HFFc6 (cell line): ENCODE results near the gene RET. TPM values are rescaled to one million over a fixed set of nuclear protein-coding genes. Genes with fewer than 3 reads are reported as not detected.

Source experiments
- DNase-seq: peaks from one replicate; pipeline ENCODE4 v3.0.0-alpha.2; 2018
- H3K27ac Mint-ChIP-seq: 2 replicates; pipeline ENCODE4 v1.8.0; 2020; ENCODE audit warnings: mild to moderate bottlenecking, mixed read lengths
- H3K27me3 Mint-ChIP-seq: 2 replicates; pipeline ENCODE4 v1.8.0; 2021; ENCODE audit warnings: mild to moderate bottlenecking, moderate library complexity, mixed read lengths; ENCODE audit not compliant: insufficient read depth
- H3K36me3 Mint-ChIP-seq: 2 replicates; pipeline ENCODE4 v1.8.0; 2021; ENCODE audit warnings: low read depth, mixed read lengths
- H3K4me1 Mint-ChIP-seq: 2 replicates; pipeline ENCODE4 v1.8.0; 2020; ENCODE audit warnings: low read depth, mixed read lengths
- H3K4me3 Mint-ChIP-seq: 2 replicates; pipeline ENCODE4 v1.8.0; 2020; ENCODE audit warnings: mild to moderate bottlenecking, moderate library complexity, mixed read lengths
- H3K9me3 Mint-ChIP-seq: 2 replicates; pipeline ENCODE4 v1.8.0; 2020; ENCODE audit warnings: mild to moderate bottlenecking, mixed read lengths
- CTCF ChIP-seq: fragments of 200-600 bp; sonication (generic); IDR thresholded peaks from 2 replicates; pipeline ENCODE4 v1.5.0; 2021; ENCODE audit warnings: antibody characterized with exemption, mild to moderate bottlenecking
- total RNA-seq, 6 experiments: library from RNA; stranded (reverse); fragmentation: NEBNext Ultra II Directional; extraction: Animal tissue kit (Norgen Biotek cat#: 25700); gene quantifications; 2 replicates in 1 of 6; 3 replicates in 5 of 6; pipeline ENCODE4 v1.2.3, GENCODE V29; 2021

Gene RET
- total RNA-seq, 6 experiments from 2014 or later = 0.08 to 0.62 (median 0.46) TPM; not detected in 1

- peaks cover 33% of the 10 kb centered on the region for H3K27me3 Mint-ChIP-seq
- H3K4me3 Mint-ChIP-seq = no peak overlapping the region
- no peak overlapping the region for H3K27ac Mint-ChIP-seq
- H3K36me3 Mint-ChIP-seq = no peaks in the 10 kb centered on the region
- H3K4me1 Mint-ChIP-seq = peaks cover 8% of the 10 kb centered on the region
- no peaks in the 10 kb centered on the region for H3K9me3 Mint-ChIP-seq
- no peak for DNase-seq
- no peak for TF ChIP-seq CTCF
These were observed 19.6 kb upstream of the RET start for GRCh38 chr10:43057231-43057711.

GRCh38 chr10:43057831-43058340, 19.0 kb upstream of the RET start:
- peaks cover 8% of the 10 kb centered on the region for H3K4me1 Mint-ChIP-seq
- TF ChIP-seq CTCF = no peak
- no peaks in the 10 kb centered on the region for H3K36me3 Mint-ChIP-seq
- no peaks in the 10 kb centered on the region for H3K9me3 Mint-ChIP-seq
- no peak overlapping the region for H3K4me3 Mint-ChIP-seq
- H3K27ac Mint-ChIP-seq = no peak overlapping the region
- peaks cover 36% of the 10 kb centered on the region for H3K27me3 Mint-ChIP-seq
- DNase-seq = no peak

GRCh38 chr10:43058716-43059335, 18.0 kb upstream of the RET start:
- Mint-ChIP-seq H3K4me1 (peaks cover 8% of the 10 kb centered on the region), H3K4me3 (no peak overlapping the region), H3K27me3 (peaks cover 38% of the 10 kb centered on the region), H3K9me3 (no peaks in the 10 kb centered on the region), H3K36me3 (no peaks in the 10 kb centered on the region), H3K27ac (no peak overlapping the region)
- DNase-seq = no peak
- no peak for TF ChIP-seq CTCF

- TF ChIP-seq CTCF = no peak
- Mint-ChIP-seq H3K4me1 (peaks cover 8% of the 10 kb centered on the region), H3K4me3 (no peak overlapping the region), H3K27ac (no peak overlapping the region), H3K9me3 (no peaks in the 10 kb centered on the region), H3K36me3 (no peaks in the 10 kb centered on the region), H3K27me3 (peaks cover 38% of the 10 kb centered on the region)
- DNase-seq = no peak
These were observed 17.5 kb upstream of the RET start for GRCh38 chr10:43059336-43059720.

GRCh38 chr10:43059828-43060227, 17.0 kb upstream of the RET start:
- no peaks in the 10 kb centered on the region for H3K36me3 Mint-ChIP-seq
- TF ChIP-seq CTCF = no peak
- DNase-seq = no peak
- H3K4me1 Mint-ChIP-seq = peaks cover 8% of the 10 kb centered on the region
- H3K4me3 Mint-ChIP-seq = no peak overlapping the region
- H3K9me3 Mint-ChIP-seq = no peaks in the 10 kb centered on the region
- no peak overlapping the region for H3K27ac Mint-ChIP-seq
- peaks cover 36% of the 10 kb centered on the region for H3K27me3 Mint-ChIP-seq
